Kidney (tissue), 14 donors: ENCODE measurements around the gene EGF. TPM values are rescaled to one million over a fixed set of nuclear protein-coding genes. Genes with fewer than 3 reads are reported as not detected.
"Not testable (repeated sequence)": the region's sequence is repeated elsewhere in the genome, so short reads cannot be mapped to it uniquely, and the experiment has no call there.

Experiments used
- DNase-seq, 5 donors: peaks; one replicate each; pipeline ENCODE4 v3.0.0-alpha.2; 2013 to 2020
- FAIRE-seq: peaks from 2 replicates; lab custom pipeline; 2012; peaks lifted over from hg19 to GRCh38; lab: Jason Lieb, UNC
- H3K27ac ChIP-seq, 2 donors: one replicate each; pipeline ENCODE4 v1.7.0; 2013; ENCODE audit warnings: low read depth in 2 of 2, low read length in 2 of 2, inconsistent platforms in 1 of 2
- H3K27me3 ChIP-seq: one replicate; pipeline ENCODE4 v1.7.1; 2013; ENCODE audit warnings: low read length, inconsistent platforms; ENCODE audit not compliant: control insufficient read depth, insufficient read depth
- H3K36me3 ChIP-seq, 3 donors: one replicate each; pipeline versions ENCODE4 v1.7.0 to v1.7.1; 2013; ENCODE audit warnings: low read length in 3 of 3, control low read depth in 1 of 3, inconsistent platforms in 1 of 3; ENCODE audit not compliant: insufficient read depth in 3 of 3, control insufficient read depth in 2 of 3
- H3K4me1 ChIP-seq, 3 donors: one replicate each; pipeline versions ENCODE4 v1.7.0 to v1.7.1; 2013; ENCODE audit warnings: low read length in 3 of 3, inconsistent platforms in 1 of 3, low read depth in 1 of 3; ENCODE audit not compliant: control insufficient read depth in 2 of 3, insufficient read depth in 2 of 3
- H3K4me3 ChIP-seq, 3 donors: one replicate each; pipeline versions ENCODE4 v1.7.0 to v1.8.1; 2013; ENCODE audit warnings: low read length in 3 of 3, control low read depth in 1 of 3, inconsistent platforms in 1 of 3
- H3K9ac ChIP-seq, 3 donors: one replicate each; pipeline versions ENCODE4 v1.7.0 to v1.7.1; 2013; ENCODE audit warnings: low read length in 3 of 3, control low read depth in 1 of 3, inconsistent platforms in 1 of 3
- H3K9me3 ChIP-seq, 3 donors: one replicate each; pipeline versions ENCODE4 v1.7.0 to v1.7.1; 2013; ENCODE audit warnings: low read length in 3 of 3, control low read depth in 1 of 3, inconsistent platforms in 1 of 3; ENCODE audit not compliant: control insufficient read depth in 2 of 3, insufficient read depth in 1 of 3
- CTCF ChIP-seq: IDR thresholded peaks from 3 replicates; pipeline ENCODE4 v1.5.1; 2012; ENCODE audit warnings: mild to moderate bottlenecking, moderate library complexity, borderline replicate concordance; ENCODE audit not compliant: insufficient read depth; ENCODE audit errors: extremely low read depth
- intact Hi-C: fragments of 100-400 bp; cut with DNase I; formaldehyde crosslinking; loops from one replicate; pipeline ENCODE4 v1.11.1; 2022
- polyA plus RNA-seq: library from polyadenylated mRNA; stranded (reverse); fragments of 350-450 nt; fragmentation: Illumina TruSeq; extraction: RNeasy Lipid Tissue Mini Kit (QIAGEN cat#74804); gene quantifications from one replicate; pipeline ENCODE4 v1.2.3, GENCODE V29; 2014; ENCODE audit warnings: low read depth, low replicate concordance; ENCODE audit not compliant: insufficient read depth
- total RNA-seq: library from RNA; stranded (reverse); fragmentation: NEBNext Ultra II Directional; extraction: Animal tissue kit (Norgen Biotek cat#: 25700); gene quantifications from one replicate; pipeline ENCODE4 v1.2.1, GENCODE V29; 2021
- donor health status: control.
- donor health status: control.
- donor health status: control.
- donor health status: control.
- donor health status: control.
- donor health status: DM: yes; HTN: yes; CAD: no.
- donor health status: Normal renal cell carcinoma (clear cell type).

Gene EGF
- total and polyA plus RNA-seq, 2 donors from 2014 or later, result 3.3 to 72.8 TPM

DNA sequence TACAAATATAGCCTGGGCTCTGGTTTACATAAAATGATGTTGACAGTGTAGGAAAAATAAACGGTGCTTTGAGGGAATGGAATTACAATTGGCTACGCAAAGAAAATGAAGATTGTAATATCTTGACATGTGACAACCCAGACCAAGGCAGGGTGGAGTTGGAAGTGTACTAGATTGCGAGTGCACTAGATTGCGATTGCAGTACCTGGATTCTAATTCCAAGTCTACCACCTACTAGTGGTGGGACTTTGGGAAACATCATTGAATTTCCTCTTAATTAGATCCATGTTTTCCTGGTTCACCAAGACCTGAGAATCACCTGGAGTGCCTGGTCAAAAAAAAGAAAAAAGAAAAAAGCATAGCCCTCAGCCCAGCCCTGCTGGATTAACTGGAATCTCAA, 18.6 kb downstream of the EGF start:
- intact Hi-C loops, result no loop called here
- TF ChIP-seq CTCF, result no peak
- DNase-seq (no peak), FAIRE-seq (no peak)
- Histone ChIP-seq H3K36me3 (no peaks in the 10 kb centered on the region), H3K4me3 (no peak overlapping the region), H3K27ac (no peak overlapping the region), H3K27me3 (no peaks in the 10 kb centered on the region), H3K9me3 (no peaks in the 10 kb centered on the region), H3K9ac (no peak overlapping the region), H3K4me1 (no peaks in the 10 kb centered on the region)

- H3K27ac ChIP-seq, H3K27me3 ChIP-seq, DNase-seq, H3K4me3 ChIP-seq, H3K36me3 ChIP-seq, intact Hi-C loops, H3K9me3 ChIP-seq, FAIRE-seq, H3K4me1 ChIP-seq, H3K9ac ChIP-seq: not testable (repeated sequence)
Measured at GRCh38 chr4:109937352-109937751, 24.7 kb downstream of the EGF start.

- H3K27ac ChIP-seq, result no peak overlapping the region
- TF ChIP-seq CTCF, result no peak
- no peaks in the 10 kb centered on the region for H3K27me3 ChIP-seq
- no peaks in the 10 kb centered on the region for H3K4me1 ChIP-seq
- H3K9me3 ChIP-seq, result no peaks in the 10 kb centered on the region
- no peak overlapping the region for H3K4me3 ChIP-seq
- DNase-seq (no peak), FAIRE-seq (no peak)
- no peaks in the 10 kb centered on the region for H3K36me3 ChIP-seq
- intact Hi-C loops, result no loop called here
- no peak overlapping the region for H3K9ac ChIP-seq
Measured at GRCh38 chr4:109939190-109939589, 26.5 kb downstream of the EGF start.

DNA sequence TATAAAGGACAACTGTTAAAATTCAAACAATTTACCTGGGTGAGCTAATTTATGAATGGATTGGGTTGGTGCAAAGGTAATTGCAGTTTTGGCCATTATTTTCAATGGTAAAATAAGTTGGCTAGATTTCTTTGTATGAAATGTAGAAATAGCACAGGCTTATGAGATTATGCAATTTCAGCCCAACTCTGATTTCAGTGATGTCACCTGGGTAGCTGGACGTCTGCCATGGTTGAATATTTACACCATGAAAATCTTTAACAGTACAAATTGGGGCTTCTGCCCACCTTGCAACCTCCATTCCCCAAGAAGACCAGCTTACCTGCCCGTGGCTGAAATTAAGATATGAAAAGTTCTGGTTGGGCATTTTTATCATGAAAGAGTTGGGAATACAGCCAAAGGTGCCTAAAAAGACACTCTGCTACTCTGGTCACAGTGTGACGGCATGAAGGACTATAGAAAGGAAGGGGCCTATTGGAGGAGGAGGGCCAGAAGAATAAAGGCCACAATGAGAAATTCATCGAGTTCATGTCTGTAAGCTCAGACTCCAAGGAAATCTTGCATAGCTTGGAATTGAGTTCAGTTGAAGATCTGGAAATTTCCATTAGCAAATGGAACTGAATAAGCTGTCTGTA, 29.7 kb downstream of the EGF start:
- Histone ChIP-seq H3K4me3 (no peak overlapping the region), H3K27me3 (no peaks in the 10 kb centered on the region), H3K27ac (no peak overlapping the region), H3K9me3 (no peaks in the 10 kb centered on the region), H3K36me3 (peaks cover 0 to 3% (median 0%) of the 10 kb centered on the region in 3 donors), H3K4me1 (no peaks in the 10 kb centered on the region), H3K9ac (no peak overlapping the region)
- no peak for DNase-seq
- intact Hi-C loops, result no loop called here
- TF ChIP-seq CTCF, result no peak
- FAIRE-seq, result no peak
